ENCODE results near the gene NET1. TPM values are rescaled to one million over a fixed set of nuclear protein-coding genes. Genes with fewer than 3 reads are reported as not detected.

The NET1 gene
- 44.7 and 49.7 TPM in 2 replicates for total RNA-seq

GRCh38 chr10:5412277-5412941 is at the start of gene NET1:
TSS of gene NET1 (plus strand) at chr10:5412557. CDS start at chr10:5412693, 136 bp downstream.

GRCh38 chr10:5364890-5365338 is 47.4 kb upstream of the NET1 start, which contains the start of gene UCN3:
TSS of gene UCN3 (plus strand) at chr10:5364966. CDS start at chr10:5373721, 8,755 bp downstream.

GRCh38 chr10:5404208-5405041 is 7.9 kb upstream of the NET1 start, which contains the start of gene TUBAL3:
TSS of gene TUBAL3 (minus strand) at chr10:5404828. CDS start at chr10:5404792, 36 bp downstream.

GRCh38 chr10:5499493-5500140 is 87.3 kb downstream of the NET1 start, which contains the start of gene CALML5:
TSS of gene CALML5 (minus strand) at chr10:5499570. CDS start at chr10:5499438, 132 bp downstream.

Other genes with a start within 250 kb of the NET1 start
- gene AKR1C8, start 227.4 kb upstream of the NET1 start, total RNA-seq: not detected in 2 replicates
- gene AKR1C4, start 215.7 kb upstream of the NET1 start, total RNA-seq: not detected in 2 replicates
- not detected in 2 replicates for gene UCN3, start 47.6 kb upstream of the NET1 start, total RNA-seq
- gene TUBAL3, start 7.7 kb upstream of the NET1 start, total RNA-seq: not detected in 2 replicates
- gene CALML5, start 87.0 kb downstream of the NET1 start, total RNA-seq: not detected in 2 replicates
- gene CALML3, start 112.4 kb downstream of the NET1 start, total RNA-seq: 0.12 TPM in 1 of 2 replicates, not detected in the other

All from hair follicle dermal papilla cell (primary cell).